ENCODE data around the gene SETD5.

- no peak for TF ChIP-seq ZNF565 (CRISPR knock-in tag; conservative IDR thresholded peaks at IDR 0.05; ENCODE audit: low read depth)
- TF ChIP-seq ARNTL (CRISPR knock-in tag; IDR thresholded peaks at IDR 0.05; ENCODE audit: borderline replicate concordance, low read depth): no peak
- TF ChIP-seq CSRNP3 (CRISPR knock-in tag; IDR thresholded peaks at IDR 0.05): no peak
- no peak for TF ChIP-seq ZFP30 (CRISPR knock-in tag; IDR thresholded peaks at IDR 0.05)
- no peak for TF ChIP-seq OSR1 (CRISPR knock-in tag; IDR thresholded peaks at IDR 0.05)
- no peak for TF ChIP-seq TSHZ2 (CRISPR knock-in tag; IDR thresholded peaks at IDR 0.05)
- no peak for TF ChIP-seq GLIS3 (CRISPR knock-in tag; IDR thresholded peaks at IDR 0.05)
These were observed 2.3 kb downstream of the SETD5 start for GRCh38 chr3:9399746-9400145.
